ENCODE results near the gene CMSS1.

The CMSS1 gene

GRCh38 chr3:100124201-100124761, 306.6 kb downstream of the CMSS1 start:
- no peak overlapping the region for H3K4me3 ChIP-seq (ENCODE audit: low read depth, low read length)
- no peak for TF ChIP-seq CTCF (IDR thresholded peaks at IDR 0.05; ENCODE audit: low read depth, low read length)

- no peak overlapping the region for H3K4me3 ChIP-seq (ENCODE audit: low read depth, low read length)
- TF ChIP-seq CTCF (IDR thresholded peaks at IDR 0.05; ENCODE audit: low read depth, low read length): no peak
Observed at GRCh38 chr3:100125161-100125938, 307.7 kb downstream of the CMSS1 start.

GRCh38 chr3:100127792-100128191, 310.1 kb downstream of the CMSS1 start:
- no peak overlapping the region for H3K4me3 ChIP-seq (ENCODE audit: low read depth, low read length)
- no peak for TF ChIP-seq CTCF (IDR thresholded peaks at IDR 0.05; ENCODE audit: low read depth, low read length)

GRCh38 chr3:100128565-100128964, 310.9 kb downstream of the CMSS1 start:
- TF ChIP-seq CTCF (IDR thresholded peaks at IDR 0.05; ENCODE audit: low read depth, low read length): no peak

GRCh38 chr3:100129941-100130340, 312.3 kb downstream of the CMSS1 start:
- no peak for TF ChIP-seq CTCF (IDR thresholded peaks at IDR 0.05; ENCODE audit: low read depth, low read length)
- H3K4me3 ChIP-seq (ENCODE audit: low read depth, low read length): no peak overlapping the region

More at GRCh38 chr3:100128565-100128964, 310.9 kb downstream of the CMSS1 start:
- H3K4me3 ChIP-seq (ENCODE audit: low read depth, low read length): no peak overlapping the region

GRCh38 chr3:100131241-100131640, 313.6 kb downstream of the CMSS1 start:
- no peak overlapping the region for H3K4me3 ChIP-seq (ENCODE audit: low read depth, low read length)
- no peak for TF ChIP-seq CTCF (IDR thresholded peaks at IDR 0.05; ENCODE audit: low read depth, low read length)

GRCh38 chr3:100136921-100137320, 319.3 kb downstream of the CMSS1 start:
- no peak for TF ChIP-seq CTCF (IDR thresholded peaks at IDR 0.05; ENCODE audit: low read depth, low read length)
- H3K4me3 ChIP-seq (ENCODE audit: low read depth, low read length): no peak overlapping the region

Measured in WI38 (cell line).